ENCODE results near the gene SIPA1L3.

DNA sequence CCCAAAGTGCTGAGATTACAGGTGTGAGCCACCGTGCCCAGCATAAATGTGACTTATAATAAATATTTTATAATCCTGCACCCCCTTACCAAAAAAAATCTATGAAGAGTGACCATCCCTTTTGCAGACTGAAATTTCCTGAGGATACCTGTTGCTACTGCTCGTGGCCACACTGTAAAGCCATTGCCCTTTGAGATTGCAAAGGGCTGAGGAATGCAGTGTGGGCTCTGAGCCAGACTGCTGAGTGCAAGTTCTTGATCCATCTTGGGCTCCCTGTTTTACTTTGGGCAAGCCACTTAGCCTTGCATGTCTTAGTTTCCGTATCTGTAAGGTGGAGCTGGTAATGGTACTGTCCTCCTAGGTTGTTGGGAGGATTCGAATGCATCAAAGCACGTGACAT, 23.4 kb downstream of the SIPA1L3 start:
- TF ChIP-seq, protein P1, sequence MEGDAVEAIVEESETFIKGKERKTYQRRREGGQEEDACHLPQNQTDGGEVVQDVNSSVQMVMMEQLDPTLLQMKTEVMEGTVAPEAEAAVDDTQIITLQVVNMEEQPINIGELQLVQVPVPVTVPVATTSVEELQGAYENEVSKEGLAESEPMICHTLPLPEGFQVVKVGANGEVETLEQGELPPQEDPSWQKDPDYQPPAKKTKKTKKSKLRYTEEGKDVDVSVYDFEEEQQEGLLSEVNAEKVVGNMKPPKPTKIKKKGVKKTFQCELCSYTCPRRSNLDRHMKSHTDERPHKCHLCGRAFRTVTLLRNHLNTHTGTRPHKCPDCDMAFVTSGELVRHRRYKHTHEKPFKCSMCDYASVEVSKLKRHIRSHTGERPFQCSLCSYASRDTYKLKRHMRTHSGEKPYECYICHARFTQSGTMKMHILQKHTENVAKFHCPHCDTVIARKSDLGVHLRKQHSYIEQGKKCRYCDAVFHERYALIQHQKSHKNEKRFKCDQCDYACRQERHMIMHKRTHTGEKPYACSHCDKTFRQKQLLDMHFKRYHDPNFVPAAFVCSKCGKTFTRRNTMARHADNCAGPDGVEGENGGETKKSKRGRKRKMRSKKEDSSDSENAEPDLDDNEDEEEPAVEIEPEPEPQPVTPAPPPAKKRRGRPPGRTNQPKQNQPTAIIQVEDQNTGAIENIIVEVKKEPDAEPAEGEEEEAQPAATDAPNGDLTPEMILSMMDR (IDR thresholded peaks at IDR 0.05), result no peak
- TF ChIP-seq POLR2A (IDR thresholded peaks at IDR 0.05), result no peak
